Neural cell (in vitro differentiated cells): ENCODE measurements around the gene NCKAP1. TPM values are rescaled to one million over a fixed set of nuclear protein-coding genes. Genes with fewer than 3 reads are reported as not detected.

Experiments
- H2AFZ ChIP-seq: fragments of 200-600, 300-800 bp; sonication (generic), shearing (Covaris generic); 2 replicates; pipeline ENCODE4 v1.6.0; 2014; ENCODE audit warnings: low read depth, mild to moderate bottlenecking, antibody characterized with exemption, low read length, moderate library complexity
- H3F3A ChIP-seq: fragments of 200-600 bp; shearing (Covaris generic); 2 replicates; pipeline ENCODE4 v1.6.1; 2016; ENCODE audit warnings: mild to moderate bottlenecking, moderate library complexity, mixed read lengths, antibody characterized with exemption, low read length; ENCODE audit not compliant: insufficient read depth, poor library complexity, severe bottlenecking
- H3K27ac ChIP-seq: fragments of 200-600, 300-800 bp; sonication (generic), shearing (Covaris generic); 2 replicates; pipeline ENCODE4 v1.5.1; 2014; ENCODE audit warnings: mild to moderate bottlenecking, low read length, moderate library complexity
- H3K27me3 ChIP-seq: fragments of 300-800, 200-600 bp; sonication (generic), shearing (Covaris generic); 2 replicates; pipeline ENCODE4 v1.6.0; 2014; ENCODE audit warnings: mild to moderate bottlenecking, low read depth, low read length, moderate library complexity; ENCODE audit not compliant: insufficient read depth
- H3K36me3 ChIP-seq: fragments of 300-800, 200-600 bp; sonication (generic), shearing (Covaris generic); 2 replicates; pipeline ENCODE4 v1.5.1; 2014; ENCODE audit warnings: mild to moderate bottlenecking, antibody characterized with exemption, low read length, moderate library complexity; ENCODE audit not compliant: insufficient read depth
- H3K4me2 ChIP-seq: fragments of 300-800, 200-600 bp; sonication (generic), shearing (Covaris generic); 2 replicates; pipeline ENCODE4 v1.6.0; 2014; ENCODE audit warnings: mild to moderate bottlenecking, low read length
- H3K4me3 ChIP-seq: fragments of 300-800, 200-600 bp; sonication (generic), shearing (Covaris generic); 2 replicates; pipeline ENCODE4 v1.5.1; 2014; ENCODE audit warnings: mild to moderate bottlenecking, low read length, moderate library complexity
- H3K79me2 ChIP-seq: fragments of 200-600 bp; shearing (Covaris generic); replicated peaks from 2 replicates; pipeline ENCODE4 v1.6.0; 2014; ENCODE audit warnings: mild to moderate bottlenecking, low read length, moderate library complexity; ENCODE audit not compliant: insufficient read depth
- H3K9ac ChIP-seq: fragments of 300-800, 200-600 bp; sonication (generic), shearing (Covaris generic); 2 replicates; pipeline ENCODE4 v1.6.1; 2016; ENCODE audit warnings: mild to moderate bottlenecking, low read length, mixed read lengths
- H3K9me2 ChIP-seq: fragments of 200-600 bp; shearing (Covaris generic); 2 replicates; pipeline ENCODE4 v1.6.1; 2016; ENCODE audit warnings: mild to moderate bottlenecking, low read length, mixed read lengths; ENCODE audit not compliant: insufficient read depth
- H3K9me3 ChIP-seq: fragments of 200-600, 300-800 bp; sonication (generic), shearing (Covaris generic); 2 replicates; pipeline ENCODE4 v1.6.1; 2016; ENCODE audit warnings: mild to moderate bottlenecking, mixed run types, low read length, moderate library complexity, mixed read lengths
- H4K20me1 ChIP-seq: fragments of 200-600 bp; shearing (Covaris generic); 2 replicates; pipeline ENCODE4 v1.6.1; 2016; ENCODE audit warnings: mild to moderate bottlenecking, mixed run types; ENCODE audit not compliant: insufficient read depth
- EP300 ChIP-seq: fragments of 450-650 bp; conservative IDR thresholded peaks from 2 replicates; pipeline ENCODE4 v1.6.1; 2014; ENCODE audit warnings: antibody characterized with exemption, mild to moderate bottlenecking, moderate library complexity; ENCODE audit not compliant: poor library complexity, severe bottlenecking
- EZH2 ChIP-seq: fragments of 200-600, 300-800 bp; shearing (Covaris generic), sonication (generic); IDR thresholded peaks from 2 replicates; pipeline ENCODE4 v1.6.1; 2014; ENCODE audit warnings: antibody characterized with exemption, low read length, borderline replicate concordance, mild to moderate bottlenecking; ENCODE audit not compliant: insufficient read depth, poor library complexity, severe bottlenecking
- MXI1 ChIP-seq: fragments of 450-650 bp; conservative IDR thresholded peaks from 2 replicates; pipeline ENCODE4 v1.6.1; 2014; ENCODE audit warnings: antibody characterized with exemption, mild to moderate bottlenecking; ENCODE audit not compliant: poor library complexity, severe bottlenecking
- POLR2AphosphoS5 ChIP-seq: IDR thresholded peaks from 2 replicates; pipeline ENCODE4 v1.6.1; 2012
- RAD21 ChIP-seq: fragments of 450-650 bp; conservative IDR thresholded peaks from 2 replicates; pipeline ENCODE4 v1.6.1; 2014; ENCODE audit warnings: antibody characterized with exemption, mild to moderate bottlenecking, moderate library complexity
- SMC3 ChIP-seq: fragments of 450-650 bp; conservative IDR thresholded peaks from 2 replicates; pipeline ENCODE4 v1.6.1; 2014; ENCODE audit warnings: antibody characterized with exemption, mild to moderate bottlenecking, moderate library complexity; ENCODE audit not compliant: poor library complexity
- TAF1 ChIP-seq: IDR thresholded peaks from 2 replicates; pipeline ENCODE4 v1.6.1; 2012; ENCODE audit warnings: low read depth
- polyA plus RNA-seq: library from polyadenylated mRNA; depleted of rRNA; stranded (reverse); fragments of >200 nt; gene quantifications from 2 replicates; pipeline ENCODE4 v1.2.3, GENCODE V29; 2014
- TF ChIP-seq, protein P1 (sequence below): fragments of 450-650 bp; IDR thresholded peaks from 2 replicates; pipeline ENCODE4 v1.5.1; 2014; ENCODE audit warnings: antibody characterized with exemption, mild to moderate bottlenecking, moderate library complexity; ENCODE audit not compliant: poor library complexity, severe bottlenecking
- TF ChIP-seq, protein P2 (sequence below): IDR thresholded peaks from 2 replicates; pipeline ENCODE4 v1.6.1; 2012; ENCODE audit warnings: borderline replicate concordance

Gene NCKAP1
- polyA plus RNA-seq, 1 donor from 2014 or later: 124 TPM

DNA sequence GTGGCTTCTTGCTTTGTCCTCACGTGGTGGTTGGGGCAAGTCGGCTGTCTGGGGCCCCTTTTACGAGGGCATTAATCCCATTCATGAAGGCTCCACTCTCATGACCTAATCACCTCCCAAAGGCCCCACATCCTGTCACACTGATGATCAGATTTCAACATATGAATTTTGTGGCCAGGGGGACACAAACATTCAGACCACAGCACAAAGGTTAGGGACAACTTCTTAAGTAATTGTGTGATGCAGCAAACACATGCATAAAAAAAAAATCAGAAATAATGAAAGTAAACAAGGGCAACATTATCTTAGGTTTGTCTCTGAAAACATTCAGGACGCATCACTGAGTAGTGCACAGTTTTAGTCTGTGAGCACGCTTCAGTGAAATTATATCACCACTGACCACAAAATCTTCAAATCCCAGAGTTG, 117.6 kb downstream of the NCKAP1 start:
- Histone ChIP-seq H3K9me2 (no peaks in the 10 kb centered on the region), H3F3A (no peaks in the 10 kb centered on the region), H3K9ac (no peak overlapping the region), H3K79me2 (no peaks in the 10 kb centered on the region), H4K20me1 (no peaks in the 10 kb centered on the region), H3K36me3 (no peaks in the 10 kb centered on the region), H3K4me3 (no peak overlapping the region), H2AFZ (no peak overlapping the region), H3K4me2 (no peak overlapping the region), H3K9me3 (no peaks in the 10 kb centered on the region), H3K27me3 (no peaks in the 10 kb centered on the region), H3K27ac (no peak overlapping the region)
- TF ChIP-seq TAF1 (no peak), EZH2 (no peak), POLR2AphosphoS5 (no peak), RAD21 (no peak), EP300 (no peak), MXI1 (no peak), SMC3 (no peak)
- TF ChIP-seq, protein P1, sequence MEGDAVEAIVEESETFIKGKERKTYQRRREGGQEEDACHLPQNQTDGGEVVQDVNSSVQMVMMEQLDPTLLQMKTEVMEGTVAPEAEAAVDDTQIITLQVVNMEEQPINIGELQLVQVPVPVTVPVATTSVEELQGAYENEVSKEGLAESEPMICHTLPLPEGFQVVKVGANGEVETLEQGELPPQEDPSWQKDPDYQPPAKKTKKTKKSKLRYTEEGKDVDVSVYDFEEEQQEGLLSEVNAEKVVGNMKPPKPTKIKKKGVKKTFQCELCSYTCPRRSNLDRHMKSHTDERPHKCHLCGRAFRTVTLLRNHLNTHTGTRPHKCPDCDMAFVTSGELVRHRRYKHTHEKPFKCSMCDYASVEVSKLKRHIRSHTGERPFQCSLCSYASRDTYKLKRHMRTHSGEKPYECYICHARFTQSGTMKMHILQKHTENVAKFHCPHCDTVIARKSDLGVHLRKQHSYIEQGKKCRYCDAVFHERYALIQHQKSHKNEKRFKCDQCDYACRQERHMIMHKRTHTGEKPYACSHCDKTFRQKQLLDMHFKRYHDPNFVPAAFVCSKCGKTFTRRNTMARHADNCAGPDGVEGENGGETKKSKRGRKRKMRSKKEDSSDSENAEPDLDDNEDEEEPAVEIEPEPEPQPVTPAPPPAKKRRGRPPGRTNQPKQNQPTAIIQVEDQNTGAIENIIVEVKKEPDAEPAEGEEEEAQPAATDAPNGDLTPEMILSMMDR: no peak
- TF ChIP-seq, protein P2, sequence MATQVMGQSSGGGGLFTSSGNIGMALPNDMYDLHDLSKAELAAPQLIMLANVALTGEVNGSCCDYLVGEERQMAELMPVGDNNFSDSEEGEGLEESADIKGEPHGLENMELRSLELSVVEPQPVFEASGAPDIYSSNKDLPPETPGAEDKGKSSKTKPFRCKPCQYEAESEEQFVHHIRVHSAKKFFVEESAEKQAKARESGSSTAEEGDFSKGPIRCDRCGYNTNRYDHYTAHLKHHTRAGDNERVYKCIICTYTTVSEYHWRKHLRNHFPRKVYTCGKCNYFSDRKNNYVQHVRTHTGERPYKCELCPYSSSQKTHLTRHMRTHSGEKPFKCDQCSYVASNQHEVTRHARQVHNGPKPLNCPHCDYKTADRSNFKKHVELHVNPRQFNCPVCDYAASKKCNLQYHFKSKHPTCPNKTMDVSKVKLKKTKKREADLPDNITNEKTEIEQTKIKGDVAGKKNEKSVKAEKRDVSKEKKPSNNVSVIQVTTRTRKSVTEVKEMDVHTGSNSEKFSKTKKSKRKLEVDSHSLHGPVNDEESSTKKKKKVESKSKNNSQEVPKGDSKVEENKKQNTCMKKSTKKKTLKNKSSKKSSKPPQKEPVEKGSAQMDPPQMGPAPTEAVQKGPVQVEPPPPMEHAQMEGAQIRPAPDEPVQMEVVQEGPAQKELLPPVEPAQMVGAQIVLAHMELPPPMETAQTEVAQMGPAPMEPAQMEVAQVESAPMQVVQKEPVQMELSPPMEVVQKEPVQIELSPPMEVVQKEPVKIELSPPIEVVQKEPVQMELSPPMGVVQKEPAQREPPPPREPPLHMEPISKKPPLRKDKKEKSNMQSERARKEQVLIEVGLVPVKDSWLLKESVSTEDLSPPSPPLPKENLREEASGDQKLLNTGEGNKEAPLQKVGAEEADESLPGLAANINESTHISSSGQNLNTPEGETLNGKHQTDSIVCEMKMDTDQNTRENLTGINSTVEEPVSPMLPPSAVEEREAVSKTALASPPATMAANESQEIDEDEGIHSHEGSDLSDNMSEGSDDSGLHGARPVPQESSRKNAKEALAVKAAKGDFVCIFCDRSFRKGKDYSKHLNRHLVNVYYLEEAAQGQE: no peak

DNA sequence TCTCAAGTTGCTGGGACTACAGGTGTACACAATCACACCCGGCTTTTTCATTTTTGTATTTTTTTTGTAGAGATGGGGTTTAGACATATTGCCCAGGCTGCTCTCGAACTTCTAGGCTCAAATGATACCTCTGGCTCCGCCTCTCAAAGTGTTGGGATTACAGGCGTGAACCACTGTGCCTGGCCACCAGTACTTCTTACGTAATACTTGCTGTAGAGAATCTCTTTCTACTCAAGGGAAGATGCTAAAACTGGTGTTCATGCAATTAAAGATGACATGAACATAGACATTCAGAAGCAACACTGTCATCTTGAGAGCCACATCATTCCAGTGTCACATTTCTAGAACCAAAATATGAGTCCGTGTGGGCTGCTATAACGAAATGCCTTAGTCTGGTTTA, 118.2 kb downstream of the NCKAP1 start:
- H3F3A ChIP-seq: no peaks in the 10 kb centered on the region
- no peaks in the 10 kb centered on the region for H3K27me3 ChIP-seq
- H3K36me3 ChIP-seq: no peaks in the 10 kb centered on the region
- no peak overlapping the region for H3K27ac ChIP-seq
- no peak overlapping the region for H3K4me3 ChIP-seq
- H3K9me3 ChIP-seq: no peaks in the 10 kb centered on the region
- H3K79me2 ChIP-seq: no peaks in the 10 kb centered on the region
- H3K9me2 ChIP-seq: no peaks in the 10 kb centered on the region
- TF ChIP-seq RAD21 (no peak), POLR2AphosphoS5 (no peak), EZH2 (no peak), EP300 (no peak), TAF1 (no peak), MXI1 (no peak), SMC3 (no peak)
- TF ChIP-seq, protein P2: no peak
- TF ChIP-seq, protein P1: no peak
- no peak overlapping the region for H3K9ac ChIP-seq
- H3K4me2 ChIP-seq: no peak overlapping the region
- no peak overlapping the region for H2AFZ ChIP-seq
- H4K20me1 ChIP-seq: no peaks in the 10 kb centered on the region
